ENCODE data around the gene GNG12.
A peak's percentile ranks its signal among the peaks of the same experiment; 100 is the strongest.

GNG12 gene

GRCh38 chr1:67815303-67816094 lies 17.8 kb downstream of the GNG12 start:
- no peak for DNase-seq (ENCODE audit: low spot score)

GRCh38 chr1:67814121-67814772 lies 19.0 kb downstream of the GNG12 start:
- peak; percentile 35 for DNase-seq (ENCODE audit: low spot score)

- DNase-seq (ENCODE audit: low spot score), result no peak
Measured at GRCh38 chr1:67812226-67812625, 21.0 kb downstream of the GNG12 start.

GRCh38 chr1:67811781-67812180 lies 21.5 kb downstream of the GNG12 start:
- no peak for DNase-seq (ENCODE audit: low spot score)

GRCh38 chr1:67809887-67810286 lies 23.4 kb downstream of the GNG12 start:
- no peak for DNase-seq (ENCODE audit: low spot score)

- no peak for DNase-seq (ENCODE audit: low spot score)
Measured at GRCh38 chr1:67807282-67807681, 26.0 kb downstream of the GNG12 start.

GRCh38 chr1:67804710-67805109 lies 28.6 kb downstream of the GNG12 start:
- no peak for DNase-seq (ENCODE audit: low spot score)

- DNase-seq (ENCODE audit: low spot score), result peak; percentile 27
Measured at GRCh38 chr1:67803380-67804279, 29.6 kb downstream of the GNG12 start.

GRCh38 chr1:67802565-67802964 lies 30.7 kb downstream of the GNG12 start:
- DNase-seq (ENCODE audit: low spot score), result no peak

GRCh38 chr1:67801903-67802302 lies 31.4 kb downstream of the GNG12 start:
- peak; percentile 20 for DNase-seq (ENCODE audit: low spot score)

GRCh38 chr1:67795179-67795912 lies 37.9 kb downstream of the GNG12 start:
- DNase-seq (ENCODE audit: low spot score), result no peak

- DNase-seq (ENCODE audit: low spot score), result peak; percentile 24
Measured at GRCh38 chr1:67793562-67793961, 39.7 kb downstream of the GNG12 start.

- DNase-seq (ENCODE audit: low spot score), result no peak
Measured at GRCh38 chr1:67792741-67793458, 40.4 kb downstream of the GNG12 start.

GRCh38 chr1:67792103-67792502 lies 41.2 kb downstream of the GNG12 start:
- peak; percentile 53 for DNase-seq (ENCODE audit: low spot score)

- peak; percentile 80 for DNase-seq (ENCODE audit: low spot score)
Measured at GRCh38 chr1:67791686-67792085, 41.6 kb downstream of the GNG12 start.

- peak; percentile 19 for DNase-seq (ENCODE audit: low spot score)
Measured at GRCh38 chr1:67791261-67791660, 42.0 kb downstream of the GNG12 start.

GRCh38 chr1:67790201-67790692 lies 43.0 kb downstream of the GNG12 start:
- no peak for DNase-seq (ENCODE audit: low spot score)

- DNase-seq (ENCODE audit: low spot score), result no peak
Measured at GRCh38 chr1:67789551-67789950, 43.7 kb downstream of the GNG12 start.

GRCh38 chr1:67788904-67789303 lies 44.4 kb downstream of the GNG12 start:
- no peak for DNase-seq (ENCODE audit: low spot score)

GRCh38 chr1:67788238-67788790 lies 45.0 kb downstream of the GNG12 start:
- DNase-seq (ENCODE audit: low spot score), result no peak

- DNase-seq (ENCODE audit: low spot score), result no peak
Measured at GRCh38 chr1:67787746-67788145, 45.5 kb downstream of the GNG12 start.

Measured in GM03348 (cell line).